Germinal center (tissue), 1 donor: ENCODE results near the gene ACTMAP.
A peak's percentile ranks its signal among the peaks of the same experiment; 100 is the strongest.
"Not testable (repeated sequence)": the region's sequence is repeated elsewhere in the genome, so short reads cannot be mapped to it uniquely, and the experiment has no call there.

Source experiments
- DNase-seq: peaks from one replicate; pipeline ENCODE4 v3.0.0; 2012; ENCODE audit warnings: mixed read lengths, low spot score

ACTMAP gene

DNA sequence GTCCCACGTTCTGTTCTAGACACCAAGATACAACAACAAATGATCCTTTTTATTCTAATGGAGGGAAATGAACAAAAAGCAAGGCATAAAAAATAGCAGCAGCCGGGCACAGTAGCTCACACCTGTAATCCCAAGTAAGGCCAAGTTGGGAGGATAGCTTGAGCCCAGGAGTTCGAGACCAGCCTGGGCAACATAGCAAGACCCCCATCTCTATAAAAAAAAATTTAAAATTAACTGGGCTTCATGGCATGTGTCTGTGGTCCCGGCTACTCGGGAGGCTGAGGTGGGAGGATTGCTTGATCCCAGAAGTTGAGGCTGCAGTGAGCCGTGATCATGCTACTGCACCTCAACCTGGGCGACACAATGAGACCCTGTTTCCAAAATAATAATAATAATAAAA, 26.1 kb upstream of the ACTMAP start:
- no peak for DNase-seq

DNA sequence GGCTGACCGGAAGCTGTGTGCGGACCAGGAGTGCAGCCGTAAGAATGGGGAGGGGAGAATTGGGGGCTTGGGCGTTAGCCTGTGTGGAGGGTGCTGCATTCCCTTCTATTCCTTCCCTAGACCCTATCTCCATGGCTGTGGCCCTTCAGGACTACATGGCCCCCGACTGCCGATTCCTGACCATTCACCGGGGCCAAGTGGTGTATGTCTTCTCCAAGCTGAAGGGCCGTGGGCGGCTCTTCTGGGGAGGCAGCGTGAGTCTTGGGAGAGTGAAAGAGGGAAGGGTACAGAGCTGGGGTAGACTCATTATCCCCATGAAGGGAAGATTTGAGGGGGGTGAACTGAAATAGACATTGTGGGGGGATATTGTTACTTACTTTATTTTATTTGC, 25.4 kb upstream of the ACTMAP start:
- no peak for DNase-seq

DNA sequence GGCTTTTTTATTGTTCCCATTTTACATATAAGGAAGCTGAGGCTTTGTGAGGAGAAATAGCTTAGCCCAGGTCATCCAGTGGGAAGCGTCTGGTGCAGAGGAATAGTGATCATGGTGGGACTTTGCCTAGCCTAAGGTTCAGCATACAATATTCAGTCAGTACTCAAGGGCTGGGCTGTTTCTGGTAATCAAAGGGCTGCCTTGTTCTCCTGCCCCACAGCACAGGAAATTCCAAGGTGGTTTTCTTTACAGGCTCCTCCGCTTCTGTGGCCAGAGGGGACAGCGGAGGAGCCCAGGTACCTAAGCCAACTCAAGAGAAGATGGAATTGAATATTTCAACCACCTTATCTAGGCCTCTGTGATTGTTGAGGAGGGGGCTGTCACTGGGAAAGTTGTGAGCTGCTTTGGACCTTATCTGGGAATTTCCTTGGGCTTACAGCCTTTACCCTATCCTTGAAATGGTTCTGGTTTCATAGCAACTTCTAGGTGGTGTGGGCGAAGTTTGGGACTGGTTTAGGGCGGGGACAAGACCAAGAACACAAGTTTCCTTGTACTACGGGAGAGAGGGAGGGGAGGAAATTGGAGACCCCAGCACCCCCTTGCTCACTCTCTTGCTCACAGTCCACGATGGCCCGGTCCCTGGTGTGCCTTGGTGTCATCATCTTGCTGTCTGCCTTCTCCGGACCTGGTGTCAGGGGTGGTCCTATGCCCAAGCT, 24.8 kb upstream of the ACTMAP start, which contains the start of gene MIA:
MIA (plus strand) TSS at position 606 of the 716 bp plus-strand sequence; CDS start at position 628, 22 bp downstream.
- DNase-seq: no peak

DNA sequence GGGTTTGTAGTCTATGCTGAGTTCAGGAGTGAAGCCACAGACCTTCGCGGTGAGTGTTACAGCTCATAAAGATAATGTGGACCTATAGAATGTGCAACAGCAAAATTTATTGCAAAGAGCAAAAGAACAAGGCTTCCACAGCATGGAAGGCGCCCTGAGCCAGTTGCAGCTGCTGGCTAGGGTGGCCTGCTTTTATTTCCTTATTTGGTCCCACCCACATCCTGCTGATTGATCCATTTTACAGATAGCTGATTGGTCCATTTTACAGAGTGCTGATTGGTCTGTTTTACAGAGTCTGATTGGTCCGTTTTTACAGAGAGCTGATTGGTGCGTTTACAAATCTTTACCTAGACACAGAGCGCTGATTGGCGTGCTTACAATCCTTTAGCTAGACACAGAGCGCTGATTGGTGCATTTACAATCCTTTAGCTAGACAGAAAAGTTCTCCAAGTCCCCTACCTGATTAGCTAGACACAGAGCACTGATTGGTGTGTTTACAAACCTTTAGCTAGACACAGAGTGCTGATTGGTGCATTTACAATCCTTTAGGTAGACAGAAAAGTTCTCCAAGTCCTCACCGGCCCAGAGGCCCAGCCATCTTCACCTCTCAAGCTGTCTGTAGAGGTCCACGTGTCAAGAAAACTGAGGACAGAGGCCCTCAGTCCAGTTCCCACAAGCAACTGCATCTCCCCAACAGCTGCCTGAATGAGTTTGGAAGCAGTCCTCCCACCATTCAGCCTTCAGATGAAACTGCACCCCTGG, 21.0 kb upstream of the ACTMAP start:
- DNase-seq: not testable (repeated sequence)

DNA sequence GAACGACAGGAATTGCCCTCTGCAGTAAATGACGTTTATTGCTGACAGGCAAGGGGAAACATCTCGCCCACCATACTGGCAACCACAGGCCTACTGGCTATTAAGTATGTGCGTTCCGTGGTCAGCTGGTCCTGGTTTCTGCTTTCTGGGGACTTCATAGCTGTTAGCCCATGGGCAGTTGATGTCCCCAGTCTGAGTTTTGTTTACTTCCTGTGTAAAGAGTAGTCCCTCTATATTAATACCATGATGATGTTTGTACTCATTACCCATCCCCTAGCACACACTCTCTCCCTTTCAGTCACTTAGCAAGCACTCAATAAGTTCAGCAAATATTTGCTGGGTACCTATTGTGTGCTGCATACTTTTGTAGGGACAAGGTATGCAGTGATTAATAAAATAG, 18.6 kb upstream of the ACTMAP start:
- DNase-seq: no peak

DNA sequence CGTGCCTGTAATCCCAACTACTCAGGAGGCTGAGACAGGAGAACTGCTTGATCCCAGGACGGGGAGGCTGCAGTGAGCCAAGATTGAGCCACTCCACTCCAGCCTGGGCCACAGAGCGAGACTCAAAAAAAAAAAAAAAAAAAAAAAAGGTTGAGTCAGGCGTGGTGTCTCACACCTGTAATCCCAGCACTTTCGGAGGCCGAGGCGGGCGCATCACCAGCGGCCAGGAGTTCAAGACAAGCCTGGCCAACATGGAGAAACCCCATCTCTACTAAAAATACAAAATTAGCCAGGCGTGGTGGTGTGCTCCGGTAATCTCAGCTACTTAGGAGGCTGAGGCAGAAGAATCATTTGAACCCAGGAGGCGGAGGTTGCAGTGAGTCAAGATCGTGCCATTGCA, 16.1 kb upstream of the ACTMAP start:
- not testable (repeated sequence) for DNase-seq

DNA sequence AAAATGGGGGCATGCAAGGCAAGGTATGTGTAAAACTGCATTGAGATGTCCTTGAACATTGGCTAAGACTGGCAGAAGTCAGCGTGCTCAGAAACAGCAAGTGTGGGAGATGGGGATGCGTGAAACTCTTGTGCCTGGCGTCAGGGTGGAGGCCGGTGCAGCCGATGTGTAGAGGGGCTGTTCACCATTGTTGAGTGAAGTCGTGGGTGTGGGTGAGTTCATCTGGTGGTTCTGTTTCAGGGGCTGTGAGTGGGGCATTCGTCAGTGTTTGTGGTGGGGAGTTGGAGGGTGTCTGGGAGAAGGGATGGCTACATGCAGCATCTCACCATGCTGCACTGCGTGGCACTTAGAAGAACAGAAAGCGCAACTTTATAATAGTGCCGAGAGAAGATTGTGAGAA, 13.7 kb upstream of the ACTMAP start:
- no peak for DNase-seq

DNA sequence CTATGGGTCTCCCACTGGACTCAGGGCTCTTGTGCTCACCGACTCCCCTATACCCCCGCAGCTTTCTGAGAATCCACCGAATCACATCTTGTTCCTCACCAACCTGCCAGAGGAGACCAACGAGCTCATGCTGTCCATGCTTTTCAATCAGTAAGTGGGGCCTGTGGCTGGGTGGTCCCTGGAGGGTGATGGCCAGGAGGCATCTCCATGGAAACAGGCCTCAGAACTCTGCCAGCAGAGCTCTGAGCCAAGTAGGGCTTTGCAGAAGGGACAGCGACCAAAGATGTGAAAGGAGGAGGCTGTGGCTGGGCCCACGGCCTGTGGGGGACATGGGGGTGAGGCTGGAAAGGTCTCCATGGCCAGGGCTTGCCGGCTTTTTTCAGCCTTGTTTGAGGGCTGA, 13.2 kb upstream of the ACTMAP start:
- DNase-seq: no peak

DNA sequence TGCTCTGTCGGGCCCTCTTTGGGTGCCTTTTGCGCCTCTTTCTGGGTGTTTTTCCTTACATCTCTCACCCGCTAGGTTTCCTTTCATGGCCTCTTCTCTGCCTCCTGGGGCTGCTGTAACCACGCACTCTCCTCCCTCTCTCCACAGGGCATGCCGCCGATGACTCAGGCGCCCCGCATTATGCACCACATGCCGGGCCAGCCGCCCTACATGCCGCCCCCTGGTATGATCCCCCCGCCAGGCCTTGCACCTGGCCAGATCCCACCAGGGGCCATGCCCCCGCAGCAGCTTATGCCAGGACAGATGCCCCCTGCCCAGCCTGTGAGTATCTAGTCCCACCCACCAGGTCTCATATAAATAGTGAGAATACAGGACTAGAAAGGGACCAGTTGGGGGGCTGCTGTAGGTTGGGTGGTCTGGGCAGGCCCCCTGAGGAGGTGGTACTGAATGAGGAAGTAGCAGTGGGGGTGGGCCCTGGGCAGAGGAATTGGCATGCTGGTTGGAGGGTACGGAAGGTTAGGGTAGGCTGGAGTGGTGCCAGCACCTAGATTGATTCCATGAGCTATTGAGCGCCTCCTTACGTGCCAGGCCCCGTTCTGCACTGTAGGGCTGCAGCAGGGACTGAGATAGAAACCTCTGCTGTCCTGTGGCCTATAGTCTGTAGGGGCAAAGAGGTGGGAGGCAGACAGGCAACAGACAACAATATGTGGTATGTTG, 12.6 kb upstream of the ACTMAP start:
- no peak for DNase-seq

DNA sequence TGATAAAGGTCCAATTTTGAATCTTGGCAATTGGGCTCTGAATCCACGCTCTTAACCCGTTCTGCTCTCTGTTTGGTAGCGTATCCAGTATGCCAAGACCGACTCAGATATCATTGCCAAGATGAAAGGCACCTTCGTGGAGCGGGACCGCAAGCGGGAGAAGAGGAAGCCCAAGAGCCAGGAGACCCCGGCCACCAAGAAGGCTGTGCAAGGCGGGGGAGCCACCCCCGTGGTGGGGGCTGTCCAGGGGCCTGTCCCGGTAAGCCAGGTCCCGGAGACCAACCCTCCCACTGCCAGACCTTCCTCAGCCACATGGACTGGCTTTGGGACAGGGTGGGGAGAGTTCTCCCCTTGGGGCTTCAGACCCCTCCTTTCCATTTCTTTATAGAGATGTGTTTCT, 9.1 kb upstream of the ACTMAP start:
- DNase-seq: no peak

DNA sequence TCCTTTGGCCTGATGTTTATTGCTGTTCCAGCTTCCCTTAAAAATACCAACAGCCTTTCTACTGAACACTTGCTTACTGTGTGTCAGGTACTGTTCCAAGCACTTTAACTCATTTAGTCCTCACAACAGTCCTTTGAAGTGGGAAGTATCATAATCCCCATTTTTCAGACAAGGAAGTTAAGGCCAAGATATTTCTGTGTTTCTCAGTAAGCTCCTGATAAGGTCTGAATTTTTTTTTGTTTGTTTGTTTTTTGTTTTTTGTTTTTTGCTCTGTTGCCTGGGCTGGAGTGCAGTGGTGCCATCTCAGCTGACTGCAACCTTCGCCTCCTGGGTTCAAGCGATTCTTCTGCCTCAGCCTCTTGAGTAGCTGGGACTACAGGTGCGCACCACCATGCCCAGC, 8.2 kb upstream of the ACTMAP start:
- no peak for DNase-seq

DNA sequence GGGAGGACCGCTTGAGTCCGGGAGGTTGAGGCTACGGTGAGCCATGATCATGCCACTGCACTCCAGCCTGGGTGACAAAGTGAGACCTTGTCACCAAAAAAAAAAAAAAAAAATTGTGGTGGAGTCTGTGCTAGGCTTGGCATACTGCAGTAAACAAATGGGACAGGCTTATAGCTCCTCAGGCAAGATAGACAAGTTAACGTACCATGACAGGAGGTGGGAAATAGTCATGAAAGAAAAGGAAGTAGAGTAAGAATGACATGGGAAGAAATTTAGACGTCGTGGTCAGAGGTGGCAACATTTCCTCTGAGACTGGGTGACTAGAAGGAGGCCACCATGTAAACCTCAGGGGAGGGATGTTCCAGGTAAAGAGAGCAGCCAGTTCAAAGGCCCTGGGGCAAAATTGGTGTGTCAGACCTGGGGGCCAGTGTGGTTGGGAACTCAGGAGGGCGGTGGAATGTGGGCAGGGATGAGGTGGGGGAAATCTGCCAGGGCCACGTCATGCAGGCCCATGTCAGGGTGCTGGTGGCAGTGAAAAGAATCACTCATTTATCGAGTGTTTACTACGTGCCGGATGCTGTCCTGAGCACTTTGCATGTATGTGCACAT, 6.3 kb upstream of the ACTMAP start:
- DNase-seq: no peak

DNA sequence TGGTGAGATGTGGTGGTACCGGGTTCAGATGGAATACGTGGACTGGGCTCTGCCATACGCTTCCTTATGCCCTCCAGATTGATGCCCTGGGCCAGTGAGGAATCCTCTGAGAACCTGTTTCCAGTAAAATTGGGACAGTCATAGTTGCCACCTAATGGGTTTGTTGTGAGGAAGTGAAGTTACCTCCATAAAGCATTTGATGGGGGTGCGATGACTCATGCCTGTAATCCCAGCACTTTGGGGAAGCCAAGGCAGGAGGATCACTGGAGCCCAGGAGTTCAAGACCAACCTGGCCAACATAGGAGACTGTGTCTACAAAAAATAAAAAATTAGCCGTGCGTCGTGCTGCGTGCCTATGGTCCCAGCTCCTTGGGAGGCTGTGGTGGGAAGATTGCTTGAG, 5.5 kb upstream of the ACTMAP start:
- no peak for DNase-seq

DNA sequence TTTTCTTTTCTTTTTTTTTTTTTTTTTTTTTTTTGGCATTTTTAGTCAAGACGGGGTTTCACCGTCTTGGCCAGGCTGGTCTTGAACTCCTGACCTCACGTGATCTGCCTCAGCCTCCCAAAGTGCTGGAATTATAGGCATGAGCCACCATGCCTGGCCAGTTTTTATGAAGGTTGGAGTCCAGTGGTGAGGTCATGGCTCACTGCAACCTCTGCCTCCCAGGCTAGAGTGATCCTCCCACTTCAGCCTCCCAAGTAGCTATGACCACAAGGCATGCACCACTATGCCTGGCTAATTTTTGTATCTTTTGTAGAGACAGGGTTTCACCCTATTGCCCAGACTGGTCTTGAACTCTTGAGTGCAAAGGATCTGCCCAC, 5.0 kb upstream of the ACTMAP start:
- DNase-seq: no peak

DNA sequence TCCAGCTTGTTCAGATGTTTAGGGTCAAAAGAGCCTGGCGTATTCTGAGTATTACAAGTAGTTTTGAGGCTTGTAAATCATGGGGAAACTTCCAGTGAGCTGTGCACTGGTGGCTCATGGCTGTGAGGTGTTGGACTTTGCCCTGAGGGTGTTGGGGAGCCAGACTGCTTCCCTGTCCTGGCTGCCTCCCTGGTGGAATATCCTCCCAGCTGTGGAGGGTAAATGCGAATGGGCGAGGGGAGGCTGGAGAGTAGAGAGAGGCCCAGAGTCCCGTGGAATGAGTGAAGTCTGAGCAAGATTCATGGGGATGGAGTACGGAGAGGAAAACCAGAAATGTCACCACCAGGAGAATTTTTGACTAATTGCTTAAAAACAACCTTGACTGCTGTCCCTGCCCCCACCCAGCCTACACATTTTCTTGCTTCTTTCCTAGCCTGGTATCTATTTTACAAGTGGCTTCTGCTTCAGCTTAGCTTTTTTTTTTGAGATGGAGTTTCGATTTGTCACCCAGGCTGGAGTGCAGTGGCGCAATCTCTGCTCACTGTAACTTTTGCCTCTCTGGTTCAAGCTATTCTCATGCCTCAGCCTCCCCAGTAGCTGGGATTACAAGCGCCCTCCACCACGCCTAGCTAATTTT, 4.5 kb upstream of the ACTMAP start:
- DNase-seq: no peak

DNA sequence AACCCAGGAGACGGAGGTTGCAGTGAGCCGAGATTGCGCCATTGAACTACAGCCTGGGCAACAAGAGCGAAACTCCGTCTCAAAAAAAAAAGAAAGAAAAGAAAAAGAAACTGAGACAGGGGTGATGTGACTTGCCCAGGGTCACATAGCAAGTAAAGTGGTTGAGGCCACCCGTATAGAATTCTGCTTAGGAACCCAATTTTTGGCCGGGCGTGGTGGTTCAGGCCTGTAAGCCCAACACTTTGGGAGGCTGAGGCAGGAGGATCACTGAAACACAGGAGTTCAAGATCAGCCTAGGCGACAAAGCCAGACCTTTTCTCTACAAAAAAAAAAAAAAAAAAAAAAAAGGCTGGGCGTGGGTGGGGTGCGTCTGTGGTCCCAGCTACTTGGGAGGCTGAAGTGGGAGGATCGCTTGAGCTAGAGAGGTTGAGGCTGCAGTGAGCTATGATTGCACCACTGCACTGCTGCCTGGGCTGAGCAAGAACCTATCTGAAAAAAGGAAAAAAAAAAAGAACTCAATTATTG, 2.0 kb upstream of the ACTMAP start:
- DNase-seq: no peak

DNA sequence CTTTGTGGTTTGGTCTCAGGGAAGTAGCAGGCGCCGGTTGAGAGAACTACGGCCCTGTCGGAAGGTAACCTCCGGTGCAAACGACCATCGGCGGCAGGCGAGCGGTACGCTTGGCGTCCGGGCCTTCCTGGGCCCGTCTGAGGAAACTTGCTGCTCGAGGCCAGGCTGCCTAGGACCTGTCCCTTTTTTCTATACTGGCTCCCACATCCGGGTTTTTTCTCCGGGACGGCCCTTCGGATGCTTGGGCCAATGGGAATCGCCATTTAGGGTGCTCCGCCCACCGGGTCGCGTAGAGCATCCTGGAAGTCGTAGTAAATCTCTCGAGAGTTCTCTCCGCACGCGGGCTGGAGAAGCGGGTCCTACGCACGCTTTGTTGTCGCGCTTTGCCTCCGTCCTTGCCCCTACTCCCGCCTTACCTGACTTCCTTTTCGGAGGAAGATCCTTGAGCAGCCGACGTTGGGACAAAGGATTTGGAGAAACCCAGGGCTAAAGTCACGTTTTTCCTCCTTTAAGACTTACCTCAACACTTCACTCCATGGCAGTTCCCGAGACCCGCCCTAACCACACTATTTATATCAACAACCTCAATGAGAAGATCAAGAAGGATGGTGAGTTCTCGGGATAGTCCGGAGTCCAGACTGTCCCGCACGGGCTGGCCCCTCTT, 729 bp upstream of the ACTMAP start, which contains the start of gene SNRPA:
SNRPA (plus strand) TSS at position 330 of the 664 bp plus-strand sequence; CDS start at position 536, 206 bp downstream.
- peak; percentile 95 for DNase-seq

DNA sequence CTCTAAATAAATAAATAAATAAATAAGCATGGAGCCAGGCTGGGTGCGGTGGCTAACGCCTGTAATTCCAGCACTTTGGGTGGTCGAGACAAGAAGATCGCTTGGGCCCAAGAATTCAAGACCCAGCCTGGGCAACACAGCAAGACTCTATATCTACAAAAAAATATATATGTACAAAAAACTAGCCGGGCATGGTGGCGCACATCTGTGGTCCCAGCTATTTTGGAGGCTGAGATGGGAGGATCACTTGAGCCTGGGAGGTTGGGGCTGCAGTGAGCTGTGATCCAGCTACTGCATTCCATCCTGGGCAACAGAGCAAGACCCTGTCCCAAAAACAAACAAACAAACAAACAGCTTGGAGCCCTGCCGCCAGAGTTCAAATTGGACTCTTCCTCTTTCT, 2.7 kb downstream of the ACTMAP start:
- no peak for DNase-seq

DNA sequence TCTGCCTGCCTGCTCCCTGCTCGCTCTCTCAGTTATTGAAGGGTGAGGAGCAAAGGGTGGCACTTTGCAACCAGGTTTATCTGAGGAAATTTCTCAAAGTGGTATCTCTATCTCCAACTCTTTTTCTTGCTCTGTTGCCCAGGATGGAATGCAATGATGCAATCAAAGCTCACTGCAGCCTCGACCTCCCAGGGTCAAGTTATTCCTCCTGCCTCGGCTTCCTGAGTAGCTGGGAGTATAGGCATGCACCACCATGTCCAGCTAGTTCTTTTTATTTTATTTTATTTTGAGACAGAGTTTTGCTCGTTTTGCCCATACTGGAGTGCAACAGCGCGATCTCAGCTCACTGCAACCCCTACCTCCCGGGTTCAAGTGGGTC, 4.9 kb downstream of the ACTMAP start:
- DNase-seq: no peak

DNA sequence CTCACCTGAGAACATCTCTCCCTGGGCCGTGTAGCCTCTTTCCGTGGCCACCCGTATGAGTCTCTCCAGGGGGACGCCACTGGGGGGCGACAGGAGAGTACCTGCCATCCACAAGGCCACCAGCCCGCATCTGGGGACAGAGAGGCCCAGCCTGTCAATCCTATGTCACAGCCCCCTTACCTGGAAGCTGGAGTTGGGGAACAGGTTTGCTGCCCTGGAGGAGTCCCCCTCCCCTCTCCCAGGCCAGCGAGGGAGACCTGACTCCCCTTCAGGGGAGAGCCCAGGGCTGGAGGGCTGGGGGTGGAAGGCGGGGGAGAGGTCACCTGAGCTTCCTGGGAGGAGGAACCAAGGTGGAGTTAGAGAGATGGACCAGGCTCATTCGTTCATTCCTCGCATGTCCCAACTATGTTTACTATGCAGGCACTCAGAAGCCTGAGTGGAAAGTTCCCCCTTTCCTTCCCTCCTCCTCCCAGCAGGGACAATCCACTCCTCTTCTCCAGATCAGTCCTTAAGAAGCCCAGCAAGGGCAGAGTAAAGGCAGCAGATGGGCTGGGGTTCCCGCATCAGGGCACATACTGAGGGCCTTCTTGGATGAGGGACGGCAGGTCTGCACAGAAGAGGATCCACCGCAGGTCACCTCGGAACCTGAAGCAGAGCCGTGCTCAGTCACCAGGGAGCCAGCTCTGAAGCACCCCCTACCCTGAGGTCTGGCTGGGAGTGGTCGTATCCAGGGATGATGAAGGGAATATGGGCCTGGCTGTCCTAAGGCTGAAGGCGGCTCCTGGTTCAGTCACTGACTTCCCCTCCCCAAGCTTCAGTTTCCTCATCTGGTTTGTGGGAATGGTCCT, 5.5 kb downstream of the ACTMAP start:
- no peak for DNase-seq
